HepG2 (cell line): ENCODE measurements around the gene ZNF618. TPM values are rescaled to one million over a fixed set of nuclear protein-coding genes. Genes with fewer than 3 reads are reported as not detected.

Source experiments
- ATAC-seq: fragments of 200-7000 bp; cut with Tn5 transposase; 3 replicates; pipeline ENCODE4 v1.9.1; 2020; ENCODE audit warnings: mild to moderate bottlenecking, moderate library complexity
- BruUV-seq: library from RNA; stranded (reverse); fragments of 400-500 nt; replicated peaks from 2 replicates; lab custom pipeline; 2021; lab: Mats Ljungman, UMichigan
- CTCF ChIA-PET: fragments of 300-600 bp; formaldehyde crosslinking; extraction: SDS; loops from one replicate; lab custom pipeline; 2021; ENCODE audit warnings: low total read pairs, inconsistent platforms, low intra/inter-chr PET ratio; lab: Yijun Ruan, JAX
- POLR2A ChIA-PET: fragments of 350-600 bp; sonication (Branson Sonifier 250); formaldehyde crosslinking; loops from one replicate; lab custom pipeline; 2020; ENCODE audit warnings: antibody characterized with exemption, inconsistent platforms; lab: Yijun Ruan, JAX
- DNase-seq: peaks from one replicate; pipeline ENCODE4 v3.0.0-alpha.2; 2015; ENCODE audit warnings: low spot score
- FAIRE-seq: peaks from 3 replicates; lab custom pipeline; 2011; peaks lifted over from hg19 to GRCh38; lab: Jason Lieb, UNC
- H2AFZ ChIP-seq: one replicate; pipeline ENCODE4 v1.6.1; 2011; ENCODE audit warnings: low read length, inconsistent platforms
- H3K27ac ChIP-seq: fragments of 300-600 bp; 3 replicates; pipeline ENCODE4 v1.8.0; 2011; ENCODE audit warnings: mixed run types, mild to moderate bottlenecking, mixed read lengths, low read length, inconsistent platforms; ENCODE audit not compliant: insufficient read depth; ENCODE audit errors: extremely low read length
- H3K27me3 ChIP-seq, 2 experiments: fragments of 200-600 bp in 1 of 2; 2 replicates in 1 of 2; 3 replicates in 1 of 2; pipeline versions ENCODE4 v1.6.0 to v1.8.0; 2011; ENCODE audit warnings: low read length in 2 of 2, mild to moderate bottlenecking in 2 of 2, moderate library complexity in 2 of 2, inconsistent platforms in 1 of 2; ENCODE audit not compliant: insufficient read depth in 2 of 2, control insufficient read depth in 1 of 2
- H3K36me3 ChIP-seq, 2 experiments: fragments of 200-600 bp in 1 of 2; replicated peaks in 1 of 2; 2 replicates in 1 of 2; 3 replicates in 1 of 2; pipeline versions ENCODE4 v1.5.1 to v1.8.0; 2011; ENCODE audit warnings: low read length in 2 of 2, inconsistent platforms in 1 of 2; ENCODE audit not compliant: insufficient read depth in 2 of 2, control insufficient read depth in 1 of 2
- H3K4me1 ChIP-seq: 2 replicates; pipeline ENCODE4 v1.5.1; 2012; ENCODE audit warnings: low read length, inconsistent platforms; ENCODE audit not compliant: insufficient read depth
- H3K4me2 ChIP-seq: 2 replicates; pipeline ENCODE4 v1.6.0; 2011; ENCODE audit warnings: low read depth, low read length, inconsistent platforms
- H3K4me3 ChIP-seq, 3 experiments: fragments of 200-600 bp in 1 of 3; sonication (generic), shearing (Covaris generic) in 1 of 3; replicated peaks in 1 of 3; 2 replicates each; pipeline ENCODE4 v1.5.1; 2011 to 2016; ENCODE audit warnings: low read length in 3 of 3, inconsistent platforms in 2 of 3, low read depth in 2 of 3, mild to moderate bottlenecking in 2 of 3, control low read depth in 1 of 3, mixed read lengths in 1 of 3; ENCODE audit not compliant: insufficient read depth in 1 of 3
- H3K79me2 ChIP-seq: one replicate; pipeline ENCODE4 v1.6.1; 2011; ENCODE audit warnings: low read length, inconsistent platforms; ENCODE audit not compliant: insufficient read depth
- H3K9ac ChIP-seq: 2 replicates; pipeline ENCODE4 v1.6.0; 2011; ENCODE audit warnings: mild to moderate bottlenecking, low read depth, low read length, inconsistent platforms; ENCODE audit not compliant: insufficient read depth
- H3K9me3 ChIP-seq: 2 replicates; pipeline ENCODE4 v1.5.1; 2012; ENCODE audit warnings: mild to moderate bottlenecking, low read length
- H4K20me1 ChIP-seq: 2 replicates; pipeline ENCODE4 v1.6.0; 2011; ENCODE audit warnings: inconsistent platforms, mild to moderate bottlenecking, low read length, moderate library complexity; ENCODE audit not compliant: insufficient read depth
- CCAR2 ChIP-seq: fragments of 200-400 bp; formaldehyde crosslinking; optimal IDR thresholded peaks from 2 replicates; pipeline ENCODE3; 2018; ENCODE audit warnings: low read depth, mild to moderate bottlenecking, low read length, moderate library complexity
- ELF3 ChIP-seq: IDR thresholded peaks from 2 replicates; pipeline ENCODE4 v1.6.1; 2016; ENCODE audit warnings: missing genetic modification reagents, missing compliant biosample characterization
- GZF1 ChIP-seq: sonication (generic); formaldehyde crosslinking; IDR thresholded peaks from 2 replicates; pipeline ENCODE4 v1.5.1; 2020; ENCODE audit warnings: mild to moderate bottlenecking, missing genetic modification reagents
- NONO ChIP-seq, 2 experiments: fragments of 450-650 bp in 1 of 2; sonication (generic) in 1 of 2; formaldehyde crosslinking in 1 of 2; IDR thresholded peaks in 1 of 2; conservative IDR thresholded peaks in 1 of 2; 2 replicates each; pipeline versions ENCODE4 v1.6.1 to v1.8.0; 2017 to 2022; ENCODE audit warnings: mild to moderate bottlenecking in 1 of 2, missing genetic modification reagents in 1 of 2, moderate library complexity in 1 of 2
- PHF8 ChIP-seq: sonication (generic); formaldehyde crosslinking; IDR thresholded peaks from 2 replicates; pipeline ENCODE4 v1.5.0; 2020; ENCODE audit warnings: missing genetic modification reagents
- SUZ12 ChIP-seq: fragments of 150-350 bp; IDR thresholded peaks from 2 replicates; pipeline ENCODE4 v1.6.1; 2014; ENCODE audit warnings: low read depth, low read length
- ZBTB7A ChIP-seq: sonication (generic); formaldehyde crosslinking; IDR thresholded peaks from 2 replicates; pipeline ENCODE4 v1.8.0; 2022; ENCODE audit warnings: mild to moderate bottlenecking, missing genetic modification reagents
- WGBS: methylation state at CpG from one replicate; pipeline ENCODE4 v1.1.6; 2017; ENCODE audit warnings: low lambda C conversion rate; 5-methylcytosine and 5-hydroxymethylcytosine counted together
- in situ Hi-C: cut with HindIII; loops from 2 replicates; pipeline ENCODE4 v1.10.0; 2017; ENCODE audit warnings: low pct_unique_long_range_greater_than_20kb; ENCODE audit not compliant: extremely low pct_ligation_motif_present
- intact Hi-C: fragments of 100-400 bp; cut with micrococcal nuclease; formaldehyde crosslinking; loops from one replicate; pipeline ENCODE4 v1.10.0; 2022; ENCODE audit not compliant: unreplicated experiment
- polyA plus RNA-seq, 8 experiments: library from polyadenylated mRNA; depleted of rRNA in 3 of 8; stranded (reverse) in 7 of 8; unstranded in 1 of 8; fragments of >200 nt; fragmentation: Illumina TruSeq in 4 of 8; extraction: Trizol in 4 of 8; gene quantifications; 2 replicates each; pipeline versions ENCODE4 v1.2.1 to v1.2.3, GENCODE V29; 2011 to 2016; ENCODE audit warnings: low read depth in 4 of 8, missing spikeins in 1 of 8, mixed read lengths in 1 of 8; ENCODE audit not compliant: insufficient read depth in 1 of 8
- total RNA-seq, 5 experiments: library from RNA; depleted of rRNA; stranded (reverse); fragments of >200 nt; fragmentation: Illumina TruSeq; extraction: Trizol; gene quantifications; 2 replicates each; pipeline ENCODE4 v1.2.3, GENCODE V29; 2016; ENCODE audit warnings: low read depth in 1 of 5
- TF ChIP-seq, protein P1 (sequence below): sonication (generic); formaldehyde crosslinking; IDR thresholded peaks from 2 replicates; pipeline ENCODE4 v1.9.0; 2022; ENCODE audit warnings: missing genetic modification reagents, mild to moderate bottlenecking, borderline replicate concordance
- TF ChIP-seq, protein P2 (sequence below): IDR thresholded peaks from 2 replicates; pipeline ENCODE4 v1.6.1; 2016; ENCODE audit warnings: missing genetic modification reagents, missing compliant biosample characterization
- TF ChIP-seq, protein P3 (sequence below): sonication (generic); formaldehyde crosslinking; IDR thresholded peaks from 2 replicates; pipeline ENCODE4 v1.9.0; 2022; ENCODE audit warnings: low read depth, missing genetic modification reagents
- TF ChIP-seq, protein P4 (sequence below): sonication (generic); formaldehyde crosslinking; conservative IDR thresholded peaks from 2 replicates; pipeline ENCODE4 v1.4.0; 2020; ENCODE audit warnings: missing genetic modification reagents
- TF ChIP-seq, protein P5 (sequence below): sonication (generic); formaldehyde crosslinking; IDR thresholded peaks from 2 replicates; pipeline ENCODE4 v1.4.0; 2020; ENCODE audit warnings: mild to moderate bottlenecking, low read depth, missing genetic modification reagents

Gene ZNF618
- total and polyA plus RNA-seq, 2 of the 13 experiments (the other 11 are each of a cell fraction or from before 2014, with no cell fraction given): 0.07 TPM

DNA sequence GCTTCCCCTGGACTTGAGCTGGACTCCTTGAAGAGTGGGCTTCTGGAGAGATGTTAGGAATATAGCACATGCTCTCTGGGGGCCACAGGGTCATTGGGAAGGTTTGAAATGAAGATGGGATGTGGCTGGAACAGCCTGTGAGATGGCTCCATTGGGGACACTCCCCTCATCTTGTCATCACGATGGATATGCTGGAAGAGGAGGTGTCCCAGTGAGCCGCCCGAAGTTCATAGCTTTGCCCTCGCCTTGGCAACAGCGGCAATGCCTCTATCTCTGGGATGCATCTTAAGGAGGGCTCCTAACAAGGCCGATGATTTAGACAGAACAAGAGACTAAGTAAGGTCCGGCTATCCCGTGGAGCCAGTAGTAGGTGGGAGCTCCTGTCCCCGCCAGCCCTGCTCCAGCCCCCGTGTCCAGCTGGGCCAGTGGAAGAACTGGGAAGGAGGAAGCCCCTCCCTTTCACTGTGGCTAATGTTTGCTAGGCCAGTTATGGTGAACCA is 178.1 kb downstream of the ZNF618 start:
- no peaks in the 10 kb centered on the region for H3K9me3 ChIP-seq
- BruUV-seq: no TSS peak
- no peak overlapping the region for H3K4me3 ChIP-seq
- ChIA-PET POLR2A (no interaction called here), CTCF (no interaction called here)
- in situ Hi-C loops (no loop called here), intact Hi-C loops (no loop called here)
- WGBS: 44% methylated on average over 9 of the region's 10 CpGs
- no peaks in the 10 kb centered on the region for H3K36me3 ChIP-seq
- no peak for FAIRE-seq
- H3K79me2 ChIP-seq: no peaks in the 10 kb centered on the region
- no peak overlapping the region for H3K9ac ChIP-seq
- TF ChIP-seq PHF8 (CRISPR knock-in tag) (no peak), ELF3 (CRISPR knock-in tag) (no peak), NONO (IDR thresholded peaks at IDR 0.05) (no peak), NONO (CRISPR knock-in tag; conservative IDR thresholded peaks at IDR 0.05) (no peak), ZBTB7A (CRISPR knock-in tag) (no peak), GZF1 (CRISPR knock-in tag) (no peak), CCAR2 (no peak), SUZ12 (no peak)
- TF ChIP-seq, protein P1, sequence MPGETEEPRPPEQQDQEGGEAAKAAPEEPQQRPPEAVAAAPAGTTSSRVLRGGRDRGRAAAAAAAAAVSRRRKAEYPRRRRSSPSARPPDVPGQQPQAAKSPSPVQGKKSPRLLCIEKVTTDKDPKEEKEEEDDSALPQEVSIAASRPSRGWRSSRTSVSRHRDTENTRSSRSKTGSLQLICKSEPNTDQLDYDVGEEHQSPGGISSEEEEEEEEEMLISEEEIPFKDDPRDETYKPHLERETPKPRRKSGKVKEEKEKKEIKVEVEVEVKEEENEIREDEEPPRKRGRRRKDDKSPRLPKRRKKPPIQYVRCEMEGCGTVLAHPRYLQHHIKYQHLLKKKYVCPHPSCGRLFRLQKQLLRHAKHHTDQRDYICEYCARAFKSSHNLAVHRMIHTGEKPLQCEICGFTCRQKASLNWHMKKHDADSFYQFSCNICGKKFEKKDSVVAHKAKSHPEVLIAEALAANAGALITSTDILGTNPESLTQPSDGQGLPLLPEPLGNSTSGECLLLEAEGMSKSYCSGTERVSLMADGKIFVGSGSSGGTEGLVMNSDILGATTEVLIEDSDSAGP (CRISPR knock-in tag): no peak
- TF ChIP-seq, protein P2, sequence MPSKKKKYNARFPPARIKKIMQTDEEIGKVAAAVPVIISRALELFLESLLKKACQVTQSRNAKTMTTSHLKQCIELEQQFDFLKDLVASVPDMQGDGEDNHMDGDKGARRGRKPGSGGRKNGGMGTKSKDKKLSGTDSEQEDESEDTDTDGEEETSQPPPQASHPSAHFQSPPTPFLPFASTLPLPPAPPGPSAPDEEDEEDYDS: no peak
- TF ChIP-seq, protein P3, sequence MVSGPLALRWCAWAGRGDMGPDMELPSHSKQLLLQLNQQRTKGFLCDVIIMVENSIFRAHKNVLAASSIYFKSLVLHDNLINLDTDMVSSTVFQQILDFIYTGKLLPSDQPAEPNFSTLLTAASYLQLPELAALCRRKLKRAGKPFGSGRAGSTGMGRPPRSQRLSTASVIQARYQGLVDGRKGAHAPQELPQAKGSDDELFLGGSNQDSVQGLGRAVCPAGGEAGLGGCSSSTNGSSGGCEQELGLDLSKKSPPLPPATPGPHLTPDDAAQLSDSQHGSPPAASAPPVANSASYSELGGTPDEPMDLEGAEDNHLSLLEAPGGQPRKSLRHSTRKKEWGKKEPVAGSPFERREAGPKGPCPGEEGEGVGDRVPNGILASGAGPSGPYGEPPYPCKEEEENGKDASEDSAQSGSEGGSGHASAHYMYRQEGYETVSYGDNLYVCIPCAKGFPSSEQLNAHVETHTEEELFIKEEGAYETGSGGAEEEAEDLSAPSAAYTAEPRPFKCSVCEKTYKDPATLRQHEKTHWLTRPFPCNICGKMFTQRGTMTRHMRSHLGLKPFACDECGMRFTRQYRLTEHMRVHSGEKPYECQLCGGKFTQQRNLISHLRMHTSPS (CRISPR knock-in tag): no peak
- TF ChIP-seq, protein P4, sequence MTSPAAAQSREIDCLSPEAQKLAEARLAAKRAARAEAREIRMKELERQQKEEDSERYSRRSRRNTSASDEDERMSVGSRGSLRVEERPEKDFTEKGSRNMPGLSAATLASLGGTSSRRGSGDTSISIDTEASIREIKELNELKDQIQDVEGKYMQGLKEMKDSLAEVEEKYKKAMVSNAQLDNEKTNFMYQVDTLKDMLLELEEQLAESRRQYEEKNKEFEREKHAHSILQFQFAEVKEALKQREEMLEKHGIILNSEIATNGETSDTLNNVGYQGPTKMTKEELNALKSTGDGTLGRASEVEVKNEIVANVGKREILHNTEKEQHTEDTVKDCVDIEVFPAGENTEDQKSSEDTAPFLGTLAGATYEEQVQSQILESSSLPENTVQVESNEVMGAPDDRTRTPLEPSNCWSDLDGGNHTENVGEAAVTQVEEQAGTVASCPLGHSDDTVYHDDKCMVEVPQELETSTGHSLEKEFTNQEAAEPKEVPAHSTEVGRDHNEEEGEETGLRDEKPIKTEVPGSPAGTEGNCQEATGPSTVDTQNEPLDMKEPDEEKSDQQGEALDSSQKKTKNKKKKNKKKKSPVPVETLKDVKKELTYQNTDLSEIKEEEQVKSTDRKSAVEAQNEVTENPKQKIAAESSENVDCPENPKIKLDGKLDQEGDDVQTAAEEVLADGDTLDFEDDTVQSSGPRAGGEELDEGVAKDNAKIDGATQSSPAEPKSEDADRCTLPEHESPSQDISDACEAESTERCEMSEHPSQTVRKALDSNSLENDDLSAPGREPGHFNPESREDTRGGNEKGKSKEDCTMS (CRISPR knock-in tag): no peak
- TF ChIP-seq, protein P5, sequence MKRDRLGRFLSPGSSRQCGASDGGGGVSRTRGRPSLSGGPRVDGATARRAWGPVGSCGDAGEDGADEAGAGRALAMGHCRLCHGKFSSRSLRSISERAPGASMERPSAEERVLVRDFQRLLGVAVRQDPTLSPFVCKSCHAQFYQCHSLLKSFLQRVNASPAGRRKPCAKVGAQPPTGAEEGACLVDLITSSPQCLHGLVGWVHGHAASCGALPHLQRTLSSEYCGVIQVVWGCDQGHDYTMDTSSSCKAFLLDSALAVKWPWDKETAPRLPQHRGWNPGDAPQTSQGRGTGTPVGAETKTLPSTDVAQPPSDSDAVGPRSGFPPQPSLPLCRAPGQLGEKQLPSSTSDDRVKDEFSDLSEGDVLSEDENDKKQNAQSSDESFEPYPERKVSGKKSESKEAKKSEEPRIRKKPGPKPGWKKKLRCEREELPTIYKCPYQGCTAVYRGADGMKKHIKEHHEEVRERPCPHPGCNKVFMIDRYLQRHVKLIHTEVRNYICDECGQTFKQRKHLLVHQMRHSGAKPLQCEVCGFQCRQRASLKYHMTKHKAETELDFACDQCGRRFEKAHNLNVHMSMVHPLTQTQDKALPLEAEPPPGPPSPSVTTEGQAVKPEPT (CRISPR knock-in tag): no peak
- no peak overlapping the region for H3K27ac ChIP-seq
- no peak for DNase-seq
- ATAC-seq: no peak
- H3K27me3 ChIP-seq: peaks cover 2 to 6% of the 10 kb centered on the region in 2 experiments; a peak in 3 of 5 replicates
- H2AFZ ChIP-seq: no peak overlapping the region
- peaks cover under 1% of the 10 kb centered on the region; the same call in 1 of the 2 replicates for H4K20me1 ChIP-seq
- H3K4me2 ChIP-seq: no peak overlapping the region
- H3K4me1 ChIP-seq: peaks cover 25% of the 10 kb centered on the region
